Limb (tissue), 2 donors: Measurements from ENCODE around the gene ARID1B.

Source experiments
- DNase-seq, 2 donors: peaks; one replicate each; pipeline ENCODE4 v3.0.0-alpha.2; 2016; ENCODE audit errors: extremely low spot score in 2 of 2

ARID1B gene

GRCh38 chr6:156850353-156850752 is 73.2 kb downstream of the ARID1B start:
- no peak for DNase-seq

GRCh38 chr6:156851454-156851921 is 74.3 kb downstream of the ARID1B start:
- DNase-seq: no peak

- no peak for DNase-seq
Measured at GRCh38 chr6:156852147-156852857, 75.1 kb downstream of the ARID1B start.

GRCh38 chr6:156852858-156853216 is 75.7 kb downstream of the ARID1B start:
- no peak for DNase-seq

- DNase-seq: no peak
Measured at GRCh38 chr6:156853733-156854132, 76.6 kb downstream of the ARID1B start.

- DNase-seq: no peak
Measured at GRCh38 chr6:156854466-156855161, 77.4 kb downstream of the ARID1B start.

GRCh38 chr6:156857573-156857972 is 80.4 kb downstream of the ARID1B start:
- DNase-seq: no peak

GRCh38 chr6:156859686-156860085 is 82.5 kb downstream of the ARID1B start:
- no peak for DNase-seq

GRCh38 chr6:156862711-156863110 is 85.5 kb downstream of the ARID1B start:
- no peak for DNase-seq

- DNase-seq: no peak
Measured at GRCh38 chr6:156863504-156863903, 86.3 kb downstream of the ARID1B start.

- no peak for DNase-seq
Measured at GRCh38 chr6:156864557-156864956, 87.4 kb downstream of the ARID1B start.

- DNase-seq: no peak
Measured at GRCh38 chr6:156865019-156865629, 87.9 kb downstream of the ARID1B start.

- DNase-seq: no peak
Measured at GRCh38 chr6:156866220-156867015, 89.2 kb downstream of the ARID1B start.

- no peak for DNase-seq
Measured at GRCh38 chr6:156867121-156867520, 89.9 kb downstream of the ARID1B start.

- DNase-seq: no peak
Measured at GRCh38 chr6:156868385-156868784, 91.2 kb downstream of the ARID1B start.

- DNase-seq: no peak
Measured at GRCh38 chr6:156869980-156870398, 92.8 kb downstream of the ARID1B start.

GRCh38 chr6:156870924-156871539 is 93.9 kb downstream of the ARID1B start:
- no peak for DNase-seq

GRCh38 chr6:156872903-156873302 is 95.7 kb downstream of the ARID1B start:
- no peak for DNase-seq

- no peak for DNase-seq
Measured at GRCh38 chr6:156873654-156874380, 96.6 kb downstream of the ARID1B start.

- no peak for DNase-seq
Measured at GRCh38 chr6:156875062-156875461, 97.9 kb downstream of the ARID1B start.

- no peak for DNase-seq
Measured at GRCh38 chr6:156876302-156876701, 99.1 kb downstream of the ARID1B start.
